H1 (cell line): ENCODE data around the gene SOX14. TPM values are rescaled to one million over a fixed set of nuclear protein-coding genes. Genes with fewer than 3 reads are reported as not detected.

Experiments used
- CEBPB ChIP-seq: IDR thresholded peaks from 2 replicates; pipeline ENCODE4 v1.6.1; 2012; ENCODE audit warnings: low read depth, low read length
- CHD2 ChIP-seq: IDR thresholded peaks from 2 replicates; pipeline ENCODE4 v1.6.1; 2012; ENCODE audit warnings: low read length, improper control_type of control experiment
- HDAC6 ChIP-seq: IDR thresholded peaks from one replicate; pipeline ENCODE4 v1.7.1; 2012; ENCODE audit warnings: low read depth, mild to moderate bottlenecking, inconsistent platforms, low read length, moderate library complexity
- JUN ChIP-seq: IDR thresholded peaks from 2 replicates; pipeline ENCODE4 v1.6.1; 2011; ENCODE audit warnings: low read depth, mild to moderate bottlenecking, improper control_type of control experiment, low read length
- NANOG ChIP-seq: IDR thresholded peaks from 2 replicates; pipeline ENCODE4 v1.6.1; 2011; ENCODE audit warnings: low read length, low read depth, mild to moderate bottlenecking, inconsistent platforms; ENCODE audit not compliant: insufficient read depth, poor library complexity, severe bottlenecking
- POLR2A ChIP-seq, 2 experiments: IDR thresholded peaks; 1 replicate in 1 of 2; 2 replicates in 1 of 2; pipeline ENCODE4 v1.6.1; 2011; ENCODE audit warnings: low read depth in 2 of 2, low read length in 2 of 2, mild to moderate bottlenecking in 2 of 2; ENCODE audit errors: control extremely low read depth in 1 of 2
- SIRT6 ChIP-seq: IDR thresholded peaks from one replicate; pipeline ENCODE4 v1.7.1; 2012; ENCODE audit warnings: low read length, inconsistent platforms
- SIX5 ChIP-seq: IDR thresholded peaks from 2 replicates; pipeline ENCODE4 v1.6.1; 2011; ENCODE audit warnings: mild to moderate bottlenecking, low read depth, low read length
- SP1 ChIP-seq: IDR thresholded peaks from 2 replicates; pipeline ENCODE4 v1.6.1; 2011; ENCODE audit warnings: low read depth, low read length
- TAF1 ChIP-seq: IDR thresholded peaks from 2 replicates; pipeline ENCODE4 v1.6.1; 2011; ENCODE audit warnings: mild to moderate bottlenecking, low read depth, low read length
- ZNF274 ChIP-seq: IDR thresholded peaks from 2 replicates; pipeline ENCODE4 v1.7.0; 2012; ENCODE audit warnings: low read length, borderline replicate concordance; ENCODE audit errors: extremely low read depth
- polyA plus RNA-seq, 7 experiments: library from polyadenylated mRNA; depleted of rRNA in 3 of 7; stranded (reverse) in 5 of 7; unstranded in 2 of 7; fragments of >200 nt in 5 of 7; fragments of 200-250 nt in 2 of 7; gene quantifications; 1 replicate in 5 of 7; 2 replicates in 1 of 7; 4 replicates in 1 of 7; pipeline versions ENCODE4 v1.2.1 to v1.2.3, GENCODE V29; 2011 to 2013; ENCODE audit warnings: missing spikeins in 2 of 7, mixed read lengths in 2 of 7
- total RNA-seq: library from RNA; stranded (reverse); fragmentation: NEBNext Ultra II Directional; extraction: Animal tissue kit (Norgen Biotek cat#: 25700); gene quantifications from 2 replicates; pipeline ENCODE4 v1.2.1, GENCODE V29; 2021
- TF ChIP-seq, protein P1 (sequence below): fragments of 300-600 bp; sonication (generic); IDR thresholded peaks from 2 replicates; pipeline ENCODE4 v1.7.1; 2012; ENCODE audit warnings: low read length, moderate library complexity, mild to moderate bottlenecking, inconsistent platforms; ENCODE audit not compliant: insufficient replicate concordance
- TF ChIP-seq, protein P2 (sequence below): IDR thresholded peaks from 2 replicates; pipeline ENCODE4 v1.6.1; 2012; ENCODE audit warnings: inconsistent platforms

SOX14 gene
- total and polyA plus RNA-seq, 2 of the 8 experiments (the other 6 are each of a cell fraction or from before 2014, with no cell fraction given) = 0.03 to 0.50 TPM

DNA sequence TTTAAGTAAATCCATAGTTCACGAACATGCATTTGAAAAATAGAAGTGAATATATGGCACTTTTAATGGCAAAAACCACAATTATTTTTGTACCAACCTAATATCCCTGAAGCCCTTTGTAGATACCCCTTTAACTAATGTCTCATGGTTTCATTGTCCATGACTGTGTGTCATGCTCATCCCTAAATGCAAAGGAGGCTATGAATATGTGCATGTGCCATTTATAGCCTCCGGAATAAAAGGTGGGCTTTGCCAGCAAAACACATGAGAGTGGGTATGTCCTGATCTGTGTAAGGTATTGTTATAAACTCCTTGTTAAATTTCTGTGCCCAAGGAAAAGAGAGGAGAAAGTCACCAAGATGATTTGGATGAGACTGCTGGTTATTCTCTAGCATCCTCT lies 20.5 kb upstream of the SOX14 start (continued):
- TF ChIP-seq, protein P1, sequence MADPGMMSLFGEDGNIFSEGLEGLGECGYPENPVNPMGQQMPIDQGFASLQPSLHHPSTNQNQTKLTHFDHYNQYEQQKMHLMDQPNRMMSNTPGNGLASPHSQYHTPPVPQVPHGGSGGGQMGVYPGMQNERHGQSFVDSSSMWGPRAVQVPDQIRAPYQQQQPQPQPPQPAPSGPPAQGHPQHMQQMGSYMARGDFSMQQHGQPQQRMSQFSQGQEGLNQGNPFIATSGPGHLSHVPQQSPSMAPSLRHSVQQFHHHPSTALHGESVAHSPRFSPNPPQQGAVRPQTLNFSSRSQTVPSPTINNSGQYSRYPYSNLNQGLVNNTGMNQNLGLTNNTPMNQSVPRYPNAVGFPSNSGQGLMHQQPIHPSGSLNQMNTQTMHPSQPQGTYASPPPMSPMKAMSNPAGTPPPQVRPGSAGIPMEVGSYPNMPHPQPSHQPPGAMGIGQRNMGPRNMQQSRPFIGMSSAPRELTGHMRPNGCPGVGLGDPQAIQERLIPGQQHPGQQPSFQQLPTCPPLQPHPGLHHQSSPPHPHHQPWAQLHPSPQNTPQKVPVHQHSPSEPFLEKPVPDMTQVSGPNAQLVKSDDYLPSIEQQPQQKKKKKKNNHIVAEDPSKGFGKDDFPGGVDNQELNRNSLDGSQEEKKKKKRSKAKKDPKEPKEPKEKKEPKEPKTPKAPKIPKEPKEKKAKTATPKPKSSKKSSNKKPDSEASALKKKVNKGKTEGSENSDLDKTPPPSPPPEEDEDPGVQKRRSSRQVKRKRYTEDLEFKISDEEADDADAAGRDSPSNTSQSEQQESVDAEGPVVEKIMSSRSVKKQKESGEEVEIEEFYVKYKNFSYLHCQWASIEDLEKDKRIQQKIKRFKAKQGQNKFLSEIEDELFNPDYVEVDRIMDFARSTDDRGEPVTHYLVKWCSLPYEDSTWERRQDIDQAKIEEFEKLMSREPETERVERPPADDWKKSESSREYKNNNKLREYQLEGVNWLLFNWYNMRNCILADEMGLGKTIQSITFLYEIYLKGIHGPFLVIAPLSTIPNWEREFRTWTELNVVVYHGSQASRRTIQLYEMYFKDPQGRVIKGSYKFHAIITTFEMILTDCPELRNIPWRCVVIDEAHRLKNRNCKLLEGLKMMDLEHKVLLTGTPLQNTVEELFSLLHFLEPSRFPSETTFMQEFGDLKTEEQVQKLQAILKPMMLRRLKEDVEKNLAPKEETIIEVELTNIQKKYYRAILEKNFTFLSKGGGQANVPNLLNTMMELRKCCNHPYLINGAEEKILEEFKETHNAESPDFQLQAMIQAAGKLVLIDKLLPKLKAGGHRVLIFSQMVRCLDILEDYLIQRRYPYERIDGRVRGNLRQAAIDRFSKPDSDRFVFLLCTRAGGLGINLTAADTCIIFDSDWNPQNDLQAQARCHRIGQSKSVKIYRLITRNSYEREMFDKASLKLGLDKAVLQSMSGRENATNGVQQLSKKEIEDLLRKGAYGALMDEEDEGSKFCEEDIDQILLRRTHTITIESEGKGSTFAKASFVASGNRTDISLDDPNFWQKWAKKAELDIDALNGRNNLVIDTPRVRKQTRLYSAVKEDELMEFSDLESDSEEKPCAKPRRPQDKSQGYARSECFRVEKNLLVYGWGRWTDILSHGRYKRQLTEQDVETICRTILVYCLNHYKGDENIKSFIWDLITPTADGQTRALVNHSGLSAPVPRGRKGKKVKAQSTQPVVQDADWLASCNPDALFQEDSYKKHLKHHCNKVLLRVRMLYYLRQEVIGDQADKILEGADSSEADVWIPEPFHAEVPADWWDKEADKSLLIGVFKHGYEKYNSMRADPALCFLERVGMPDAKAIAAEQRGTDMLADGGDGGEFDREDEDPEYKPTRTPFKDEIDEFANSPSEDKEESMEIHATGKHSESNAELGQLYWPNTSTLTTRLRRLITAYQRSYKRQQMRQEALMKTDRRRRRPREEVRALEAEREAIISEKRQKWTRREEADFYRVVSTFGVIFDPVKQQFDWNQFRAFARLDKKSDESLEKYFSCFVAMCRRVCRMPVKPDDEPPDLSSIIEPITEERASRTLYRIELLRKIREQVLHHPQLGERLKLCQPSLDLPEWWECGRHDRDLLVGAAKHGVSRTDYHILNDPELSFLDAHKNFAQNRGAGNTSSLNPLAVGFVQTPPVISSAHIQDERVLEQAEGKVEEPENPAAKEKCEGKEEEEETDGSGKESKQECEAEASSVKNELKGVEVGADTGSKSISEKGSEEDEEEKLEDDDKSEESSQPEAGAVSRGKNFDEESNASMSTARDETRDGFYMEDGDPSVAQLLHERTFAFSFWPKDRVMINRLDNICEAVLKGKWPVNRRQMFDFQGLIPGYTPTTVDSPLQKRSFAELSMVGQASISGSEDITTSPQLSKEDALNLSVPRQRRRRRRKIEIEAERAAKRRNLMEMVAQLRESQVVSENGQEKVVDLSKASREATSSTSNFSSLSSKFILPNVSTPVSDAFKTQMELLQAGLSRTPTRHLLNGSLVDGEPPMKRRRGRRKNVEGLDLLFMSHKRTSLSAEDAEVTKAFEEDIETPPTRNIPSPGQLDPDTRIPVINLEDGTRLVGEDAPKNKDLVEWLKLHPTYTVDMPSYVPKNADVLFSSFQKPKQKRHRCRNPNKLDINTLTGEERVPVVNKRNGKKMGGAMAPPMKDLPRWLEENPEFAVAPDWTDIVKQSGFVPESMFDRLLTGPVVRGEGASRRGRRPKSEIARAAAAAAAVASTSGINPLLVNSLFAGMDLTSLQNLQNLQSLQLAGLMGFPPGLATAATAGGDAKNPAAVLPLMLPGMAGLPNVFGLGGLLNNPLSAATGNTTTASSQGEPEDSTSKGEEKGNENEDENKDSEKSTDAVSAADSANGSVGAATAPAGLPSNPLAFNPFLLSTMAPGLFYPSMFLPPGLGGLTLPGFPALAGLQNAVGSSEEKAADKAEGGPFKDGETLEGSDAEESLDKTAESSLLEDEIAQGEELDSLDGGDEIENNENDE = no peak
- TF ChIP-seq ZNF274 (no peak), CHD2 (no peak), HDAC6 (no peak), CEBPB (no peak), SP1 (no peak), SIRT6 (no peak), NANOG (no peak), JUN (no peak), SIX5 (no peak), TAF1 (no peak), POLR2A (IDR thresholded peaks at IDR 0.05; ENCODE audit: control extremely low read depth in 1 of 2, low read depth in 2 of 2, low read length in 2 of 2) (no peak)
- TF ChIP-seq, protein P2, sequence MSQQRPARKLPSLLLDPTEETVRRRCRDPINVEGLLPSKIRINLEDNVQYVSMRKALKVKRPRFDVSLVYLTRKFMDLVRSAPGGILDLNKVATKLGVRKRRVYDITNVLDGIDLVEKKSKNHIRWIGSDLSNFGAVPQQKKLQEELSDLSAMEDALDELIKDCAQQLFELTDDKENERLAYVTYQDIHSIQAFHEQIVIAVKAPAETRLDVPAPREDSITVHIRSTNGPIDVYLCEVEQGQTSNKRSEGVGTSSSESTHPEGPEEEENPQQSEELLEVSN = no peak
